Kidney (tissue), 14 donors: ENCODE measurements around the gene KRT75. TPM values are rescaled to one million over a fixed set of nuclear protein-coding genes. Genes with fewer than 3 reads are reported as not detected.

Source experiments
- DNase-seq, 5 donors: peaks; one replicate each; pipeline ENCODE4 v3.0.0-alpha.2; 2013 to 2020
- FAIRE-seq: peaks from 2 replicates; lab custom pipeline; 2012; peaks lifted over from hg19 to GRCh38; lab: Jason Lieb, UNC
- H3K27ac ChIP-seq, 2 donors: one replicate each; pipeline ENCODE4 v1.7.0; 2013; ENCODE audit warnings: low read depth in 2 of 2, low read length in 2 of 2, inconsistent platforms in 1 of 2
- H3K27me3 ChIP-seq: one replicate; pipeline ENCODE4 v1.7.1; 2013; ENCODE audit warnings: low read length, inconsistent platforms; ENCODE audit not compliant: control insufficient read depth, insufficient read depth
- H3K36me3 ChIP-seq, 3 donors: one replicate each; pipeline versions ENCODE4 v1.7.0 to v1.7.1; 2013; ENCODE audit warnings: low read length in 3 of 3, control low read depth in 1 of 3, inconsistent platforms in 1 of 3; ENCODE audit not compliant: insufficient read depth in 3 of 3, control insufficient read depth in 2 of 3
- H3K4me1 ChIP-seq, 3 donors: one replicate each; pipeline versions ENCODE4 v1.7.0 to v1.7.1; 2013; ENCODE audit warnings: low read length in 3 of 3, inconsistent platforms in 1 of 3, low read depth in 1 of 3; ENCODE audit not compliant: control insufficient read depth in 2 of 3, insufficient read depth in 2 of 3
- H3K4me3 ChIP-seq, 3 donors: one replicate each; pipeline versions ENCODE4 v1.7.0 to v1.8.1; 2013; ENCODE audit warnings: low read length in 3 of 3, control low read depth in 1 of 3, inconsistent platforms in 1 of 3
- H3K9ac ChIP-seq, 3 donors: one replicate each; pipeline versions ENCODE4 v1.7.0 to v1.7.1; 2013; ENCODE audit warnings: low read length in 3 of 3, control low read depth in 1 of 3, inconsistent platforms in 1 of 3
- H3K9me3 ChIP-seq, 3 donors: one replicate each; pipeline versions ENCODE4 v1.7.0 to v1.7.1; 2013; ENCODE audit warnings: low read length in 3 of 3, control low read depth in 1 of 3, inconsistent platforms in 1 of 3; ENCODE audit not compliant: control insufficient read depth in 2 of 3, insufficient read depth in 1 of 3
- CTCF ChIP-seq: IDR thresholded peaks from 3 replicates; pipeline ENCODE4 v1.5.1; 2012; ENCODE audit warnings: mild to moderate bottlenecking, moderate library complexity, borderline replicate concordance; ENCODE audit not compliant: insufficient read depth; ENCODE audit errors: extremely low read depth
- intact Hi-C: fragments of 100-400 bp; cut with DNase I; formaldehyde crosslinking; loops from one replicate; pipeline ENCODE4 v1.11.1; 2022
- polyA plus RNA-seq: library from polyadenylated mRNA; stranded (reverse); fragments of 350-450 nt; fragmentation: Illumina TruSeq; extraction: RNeasy Lipid Tissue Mini Kit (QIAGEN cat#74804); gene quantifications from one replicate; pipeline ENCODE4 v1.2.3, GENCODE V29; 2014; ENCODE audit warnings: low read depth, low replicate concordance; ENCODE audit not compliant: insufficient read depth
- total RNA-seq: library from RNA; stranded (reverse); fragmentation: NEBNext Ultra II Directional; extraction: Animal tissue kit (Norgen Biotek cat#: 25700); gene quantifications from one replicate; pipeline ENCODE4 v1.2.1, GENCODE V29; 2021
- donor health status: control.
- donor health status: control.
- donor health status: control.
- donor health status: control.
- donor health status: control.
- donor health status: DM: yes; HTN: yes; CAD: no.
- donor health status: Normal renal cell carcinoma (clear cell type).

KRT75 gene
- total and polyA plus RNA-seq, 2 donors from 2014 or later = not detected

- intact Hi-C loops = no loop called here
- FAIRE-seq (no peak), DNase-seq (no peak)
- no peak overlapping the region for H3K4me3 ChIP-seq
- no peaks in the 10 kb centered on the region for H3K36me3 ChIP-seq
- H3K4me1 ChIP-seq = no peaks in the 10 kb centered on the region
- H3K27ac ChIP-seq = no peak overlapping the region
- TF ChIP-seq CTCF = no peak
- H3K27me3 ChIP-seq = no peaks in the 10 kb centered on the region
- H3K9me3 ChIP-seq = no peaks in the 10 kb centered on the region
- no peak overlapping the region for H3K9ac ChIP-seq
Observed at GRCh38 chr12:52474212-52474611, 40.0 kb upstream of the KRT75 start.

- Histone ChIP-seq H3K9me3 (no peaks in the 10 kb centered on the region), H3K4me1 (no peaks in the 10 kb centered on the region), H3K27ac (no peak within 1 kb of the TSS), H3K27me3 (no peaks in the 10 kb centered on the region), H3K9ac (no peak within 1 kb of the TSS), H3K4me3 (no peak within 1 kb of the TSS), H3K36me3 (no peaks in the 10 kb centered on the region)
- no peak for DNase-seq
- intact Hi-C loops = no loop called here
- FAIRE-seq = no peak
- no peak for TF ChIP-seq CTCF
Observed at GRCh38 chr12:52473768-52474167, 39.6 kb upstream of the KRT75 start, which contains the start of gene KRT6C. TSS of gene KRT6C (minus strand) at chr12:52473805. CDS start at chr12:52473737, 68 bp downstream.

GRCh38 chr12:52469853-52470252 lies 35.7 kb upstream of the KRT75 start:
- intact Hi-C loops = no loop called here
- FAIRE-seq (no peak), DNase-seq (no peak)
- Histone ChIP-seq H3K36me3 (no peaks in the 10 kb centered on the region), H3K27me3 (no peaks in the 10 kb centered on the region), H3K4me3 (no peak overlapping the region), H3K27ac (no peak overlapping the region), H3K9ac (no peak overlapping the region), H3K4me1 (no peaks in the 10 kb centered on the region), H3K9me3 (no peaks in the 10 kb centered on the region)
- TF ChIP-seq CTCF = no peak

- H3K9me3 ChIP-seq = no peaks in the 10 kb centered on the region
- no peak overlapping the region for H3K27ac ChIP-seq
- DNase-seq (no peak), FAIRE-seq (no peak)
- H3K9ac ChIP-seq = no peak overlapping the region
- intact Hi-C loops = no loop called here
- no peaks in the 10 kb centered on the region for H3K27me3 ChIP-seq
- no peaks in the 10 kb centered on the region for H3K4me1 ChIP-seq
- H3K4me3 ChIP-seq = no peak overlapping the region
- H3K36me3 ChIP-seq = no peaks in the 10 kb centered on the region
- no peak for TF ChIP-seq CTCF
Observed at GRCh38 chr12:52464897-52465296, 30.7 kb upstream of the KRT75 start.
